PC-3 (cell line): ENCODE data around the gene LSM12.

Experiments used
- CTCF ChIP-seq: fragments of 300-600 bp; sonication (generic); conservative IDR thresholded peaks from 2 replicates; pipeline ENCODE4 v1.5.1; 2017; ENCODE audit warnings: antibody characterized with exemption, low read depth, mild to moderate bottlenecking, low read length
- EZH2 ChIP-seq: fragments of 300-600 bp; sonication (generic); IDR thresholded peaks from one replicate; pipeline ENCODE4 v1.6.1; 2017; ENCODE audit warnings: antibody characterized with exemption, mild to moderate bottlenecking, low read length; ENCODE audit not compliant: unreplicated experiment
- EZH2phosphoT487 ChIP-seq: fragments of 300-600 bp; sonication (generic); IDR thresholded peaks from 2 replicates; pipeline ENCODE4 v1.6.1; 2018; ENCODE audit warnings: mild to moderate bottlenecking, antibody characterized with exemption, low read length, borderline replicate concordance

- TF ChIP-seq EZH2, result no peak
- no peak for TF ChIP-seq CTCF
- TF ChIP-seq EZH2phosphoT487, result no peak
Observed at GRCh38 chr17:44093231-44093900, 26.9 kb upstream of the LSM12 start.
